HL-60 (cell line): Measurements from ENCODE around the gene ZC3H12C.

Experiments used
- DNase-seq, 2 experiments: peaks; one replicate each; pipeline ENCODE4 v3.0.0-alpha.2; 2010 to 2020; ENCODE audit warnings: low read depth in 1 of 2, low spot score in 1 of 2
- H3K27ac ChIP-seq: fragments of 250-450 bp; sonication (Bioruptor Pico); replicated peaks from 2 replicates; pipeline ENCODE4 v1.5.1; 2020; ENCODE audit warnings: mild to moderate bottlenecking, moderate library complexity
- H3K27me3 ChIP-seq: fragments of 250-450 bp; sonication (Bioruptor Pico); 2 replicates; pipeline ENCODE4 v1.5.1; 2021; ENCODE audit warnings: mild to moderate bottlenecking, moderate library complexity; ENCODE audit not compliant: insufficient read depth, poor library complexity, severe bottlenecking
- H3K4me3 ChIP-seq: replicated peaks from 2 replicates; pipeline ENCODE4 v1.5.1; 2011; ENCODE audit warnings: mild to moderate bottlenecking, control low read depth, low read length; ENCODE audit not compliant: insufficient read depth
- CTCF ChIP-seq: IDR thresholded peaks from one replicate; pipeline ENCODE4 v1.5.1; 2011; ENCODE audit warnings: low read length, control low read depth, inconsistent platforms; ENCODE audit not compliant: insufficient read depth
- GABPA ChIP-seq: IDR thresholded peaks from 2 replicates; pipeline ENCODE4 v1.6.1; 2012; ENCODE audit warnings: low read depth
- POLR2AphosphoS5 ChIP-seq: IDR thresholded peaks from 2 replicates; pipeline ENCODE4 v1.6.1; 2012; ENCODE audit warnings: low read depth
- SPI1 ChIP-seq: IDR thresholded peaks from 2 replicates; pipeline ENCODE4 v1.6.1; 2012; ENCODE audit warnings: low read depth, mild to moderate bottlenecking, borderline replicate concordance
- TF ChIP-seq, protein P1 (sequence below): IDR thresholded peaks from 2 replicates; pipeline ENCODE4 v1.6.1; 2012; ENCODE audit warnings: low read depth; ENCODE audit not compliant: insufficient replicate concordance

The ZC3H12C gene

DNA sequence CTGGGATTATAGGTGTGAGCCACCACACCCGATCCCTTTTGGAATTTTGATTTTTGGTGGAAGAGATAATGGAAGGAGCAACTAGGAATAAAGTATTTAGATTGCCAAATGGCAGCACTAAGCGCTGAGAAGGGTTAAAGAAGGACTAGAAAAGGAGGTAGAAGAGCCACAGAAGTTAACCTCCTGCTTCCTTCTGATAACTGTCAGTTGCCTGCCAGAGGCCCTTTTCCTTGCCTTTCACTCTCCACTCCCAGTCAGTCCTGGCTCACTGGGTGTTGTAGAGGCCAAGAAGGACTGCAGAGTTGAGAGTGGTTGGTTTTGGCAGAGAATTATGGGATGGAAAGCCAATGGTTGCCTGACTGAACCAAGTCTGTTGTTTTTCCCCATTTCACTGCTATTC, 19.3 kb downstream of the ZC3H12C start:
- Histone ChIP-seq H3K4me3 (no peak overlapping the region), H3K27ac (no peak overlapping the region), H3K27me3 (no peaks in the 10 kb centered on the region)
- TF ChIP-seq SPI1 (no peak), POLR2AphosphoS5 (no peak), CTCF (no peak), GABPA (no peak)
- TF ChIP-seq, protein P1, sequence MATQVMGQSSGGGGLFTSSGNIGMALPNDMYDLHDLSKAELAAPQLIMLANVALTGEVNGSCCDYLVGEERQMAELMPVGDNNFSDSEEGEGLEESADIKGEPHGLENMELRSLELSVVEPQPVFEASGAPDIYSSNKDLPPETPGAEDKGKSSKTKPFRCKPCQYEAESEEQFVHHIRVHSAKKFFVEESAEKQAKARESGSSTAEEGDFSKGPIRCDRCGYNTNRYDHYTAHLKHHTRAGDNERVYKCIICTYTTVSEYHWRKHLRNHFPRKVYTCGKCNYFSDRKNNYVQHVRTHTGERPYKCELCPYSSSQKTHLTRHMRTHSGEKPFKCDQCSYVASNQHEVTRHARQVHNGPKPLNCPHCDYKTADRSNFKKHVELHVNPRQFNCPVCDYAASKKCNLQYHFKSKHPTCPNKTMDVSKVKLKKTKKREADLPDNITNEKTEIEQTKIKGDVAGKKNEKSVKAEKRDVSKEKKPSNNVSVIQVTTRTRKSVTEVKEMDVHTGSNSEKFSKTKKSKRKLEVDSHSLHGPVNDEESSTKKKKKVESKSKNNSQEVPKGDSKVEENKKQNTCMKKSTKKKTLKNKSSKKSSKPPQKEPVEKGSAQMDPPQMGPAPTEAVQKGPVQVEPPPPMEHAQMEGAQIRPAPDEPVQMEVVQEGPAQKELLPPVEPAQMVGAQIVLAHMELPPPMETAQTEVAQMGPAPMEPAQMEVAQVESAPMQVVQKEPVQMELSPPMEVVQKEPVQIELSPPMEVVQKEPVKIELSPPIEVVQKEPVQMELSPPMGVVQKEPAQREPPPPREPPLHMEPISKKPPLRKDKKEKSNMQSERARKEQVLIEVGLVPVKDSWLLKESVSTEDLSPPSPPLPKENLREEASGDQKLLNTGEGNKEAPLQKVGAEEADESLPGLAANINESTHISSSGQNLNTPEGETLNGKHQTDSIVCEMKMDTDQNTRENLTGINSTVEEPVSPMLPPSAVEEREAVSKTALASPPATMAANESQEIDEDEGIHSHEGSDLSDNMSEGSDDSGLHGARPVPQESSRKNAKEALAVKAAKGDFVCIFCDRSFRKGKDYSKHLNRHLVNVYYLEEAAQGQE = no peak
- DNase-seq = no peak

GRCh38 chr11:110113505-110113904, 20.3 kb downstream of the ZC3H12C start:
- no peak for DNase-seq
- no peak for TF ChIP-seq GABPA
- no peak for TF ChIP-seq CTCF
- TF ChIP-seq, protein P1 = no peak
- no peak for TF ChIP-seq SPI1
- no peak for TF ChIP-seq POLR2AphosphoS5
- Histone ChIP-seq H3K27ac (no peak overlapping the region), H3K4me3 (no peak overlapping the region), H3K27me3 (no peaks in the 10 kb centered on the region)

DNA sequence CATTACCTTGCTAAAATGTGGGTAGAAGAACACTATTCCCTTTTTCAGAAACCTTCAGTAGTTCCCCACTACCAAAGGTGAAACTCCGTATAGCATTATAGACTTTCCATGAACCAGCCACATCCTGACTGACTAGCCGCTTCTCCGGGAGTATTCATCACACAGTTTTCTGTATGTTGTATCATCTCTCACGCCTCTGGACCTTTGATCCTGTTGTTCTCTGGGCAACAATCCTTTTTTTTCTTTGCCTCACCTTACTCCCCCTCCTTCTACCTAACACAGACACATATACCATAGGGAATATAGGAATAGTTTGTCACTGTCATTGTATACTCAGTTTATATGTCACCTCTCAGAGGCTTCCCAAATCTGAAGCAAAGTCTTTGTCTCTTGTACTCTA, 20.8 kb downstream of the ZC3H12C start:
- H3K4me3 ChIP-seq = no peak overlapping the region
- TF ChIP-seq, protein P1 = no peak
- TF ChIP-seq SPI1 (no peak), POLR2AphosphoS5 (no peak), CTCF (no peak), GABPA (no peak)

More for the DNA sequence above, 20.8 kb downstream of the ZC3H12C start:
- Histone ChIP-seq H3K27ac (no peak overlapping the region), H3K27me3 (no peaks in the 10 kb centered on the region)
- no peak for DNase-seq
